H9 (cell line): ENCODE results near the gene CYP27C1. TPM values are rescaled to one million over a fixed set of nuclear protein-coding genes. Genes with fewer than 3 reads are reported as not detected.

ENCODE experiments used
- DNase-seq: peaks from one replicate; pipeline ENCODE4 v3.0.0-alpha.2; 2017
- H2AFZ ChIP-seq: one replicate; pipeline ENCODE4 v1.6.1; 2013; ENCODE audit warnings: mild to moderate bottlenecking, low read length, control low read depth, moderate library complexity
- H2AK5ac ChIP-seq: 2 replicates; pipeline ENCODE4 v1.6.1; 2013; ENCODE audit warnings: low read length, control low read depth, mixed read lengths; ENCODE audit not compliant: insufficient read length
- H2BK120ac ChIP-seq: one replicate; pipeline ENCODE4 v1.6.1; 2013; ENCODE audit warnings: low read depth, mild to moderate bottlenecking, low read length, control low read depth, inconsistent platforms; ENCODE audit not compliant: poor library complexity, severe bottlenecking
- H2BK12ac ChIP-seq: 2 replicates; pipeline ENCODE4 v1.6.1; 2013; ENCODE audit warnings: low read length, control low read depth, mixed read lengths, low read depth; ENCODE audit not compliant: insufficient read length
- H2BK15ac ChIP-seq: 2 replicates; pipeline ENCODE4 v1.6.1; 2013; ENCODE audit warnings: low read depth, low read length, control low read depth
- H2BK20ac ChIP-seq: one replicate; pipeline ENCODE4 v1.6.1; 2013; ENCODE audit warnings: low read depth, mild to moderate bottlenecking, low read length, control low read depth, inconsistent platforms; ENCODE audit not compliant: poor library complexity, severe bottlenecking
- H2BK5ac ChIP-seq: 2 replicates; pipeline ENCODE4 v1.6.1; 2013; ENCODE audit warnings: low read length, control low read depth, mixed read lengths; ENCODE audit not compliant: insufficient read length
- H3K14ac ChIP-seq: 2 replicates; pipeline ENCODE4 v1.6.1; 2013; ENCODE audit warnings: low read length, control low read depth; ENCODE audit not compliant: insufficient read depth
- H3K18ac ChIP-seq: 2 replicates; pipeline ENCODE4 v1.6.1; 2013; ENCODE audit warnings: low read depth, mild to moderate bottlenecking, mixed read lengths, low read length, control low read depth; ENCODE audit not compliant: insufficient read length
- H3K23ac ChIP-seq: 2 replicates; pipeline ENCODE4 v1.6.1; 2013; ENCODE audit warnings: low read length, control low read depth, mixed read lengths, low read depth; ENCODE audit not compliant: insufficient read length
- H3K23me2 ChIP-seq: 2 replicates; pipeline ENCODE4 v1.6.1; 2013; ENCODE audit warnings: low read depth, mild to moderate bottlenecking, mixed read lengths, low read length, control low read depth; ENCODE audit not compliant: insufficient read length, poor library complexity, severe bottlenecking
- H3K27ac ChIP-seq: 2 replicates; pipeline ENCODE4 v1.5.1; 2013; ENCODE audit warnings: low read length, control low read depth, mixed read lengths, low read depth; ENCODE audit not compliant: insufficient read length
- H3K27me3 ChIP-seq: 2 replicates; pipeline ENCODE4 v1.6.1; 2013; ENCODE audit warnings: low read length, control low read depth, inconsistent platforms; ENCODE audit not compliant: insufficient read depth
- H3K4ac ChIP-seq: 2 replicates; pipeline ENCODE4 v1.6.1; 2013; ENCODE audit warnings: low read depth, mild to moderate bottlenecking, control low read depth, inconsistent platforms, low read length, moderate library complexity
- H3K4me1 ChIP-seq: 2 replicates; pipeline ENCODE4 v1.6.1; 2013; ENCODE audit warnings: low read length, control low read depth, inconsistent platforms; ENCODE audit not compliant: insufficient read depth
- H3K4me2 ChIP-seq: 2 replicates; pipeline ENCODE4 v1.6.1; 2013; ENCODE audit warnings: low read length, control low read depth, mixed read lengths; ENCODE audit not compliant: insufficient read length, insufficient read depth
- H3K56ac ChIP-seq: 2 replicates; pipeline ENCODE4 v1.6.1; 2013; ENCODE audit warnings: low read depth, mild to moderate bottlenecking, mixed read lengths, low read length, control low read depth; ENCODE audit not compliant: insufficient read length
- H3K79me1 ChIP-seq: 2 replicates; pipeline ENCODE4 v1.6.1; 2013; ENCODE audit warnings: low read depth, mild to moderate bottlenecking, moderate library complexity, low read length, control low read depth, inconsistent platforms; ENCODE audit not compliant: insufficient read depth, poor library complexity, severe bottlenecking
- H3K79me2 ChIP-seq: 2 replicates; pipeline ENCODE4 v1.6.1; 2013; ENCODE audit warnings: low read length, control low read depth, inconsistent platforms; ENCODE audit not compliant: insufficient read depth
- H3K9ac ChIP-seq: 2 replicates; pipeline ENCODE4 v1.6.1; 2013; ENCODE audit warnings: low read length, control low read depth, mixed read lengths; ENCODE audit not compliant: insufficient read length; ENCODE audit errors: extremely low read depth
- H3K9me3 ChIP-seq: one replicate; pipeline ENCODE4 v1.6.1; 2013; ENCODE audit warnings: low read depth, low read length, inconsistent platforms; ENCODE audit not compliant: control insufficient read depth
- H3T11ph ChIP-seq: one replicate; pipeline ENCODE4 v1.6.1; 2013; ENCODE audit warnings: mild to moderate bottlenecking, low read length, control low read depth, inconsistent platforms
- H4K20me1 ChIP-seq: one replicate; pipeline ENCODE4 v1.6.1; 2013; ENCODE audit not compliant: control insufficient read depth, insufficient read length, insufficient read depth
- H4K5ac ChIP-seq: 2 replicates; pipeline ENCODE4 v1.6.1; 2013; ENCODE audit warnings: low read depth, mild to moderate bottlenecking, mixed read lengths, low read length, control low read depth; ENCODE audit not compliant: insufficient read length
- H4K8ac ChIP-seq: replicated peaks from 2 replicates; pipeline ENCODE4 v1.6.1; 2013; ENCODE audit warnings: low read length, control low read depth, mixed read lengths, low read depth; ENCODE audit not compliant: insufficient read length
- H4K91ac ChIP-seq: 2 replicates; pipeline ENCODE4 v1.6.1; 2013; ENCODE audit warnings: low read depth, mild to moderate bottlenecking, moderate library complexity, mixed read lengths, low read length, control low read depth; ENCODE audit not compliant: insufficient read length
- H3K27ac Mint-ChIP-seq, 3 experiments: 2 replicates in 2 of 3; 3 replicates in 1 of 3; pipeline ENCODE4 v1.8.0; 2020 to 2021; ENCODE audit warnings: mixed read lengths in 3 of 3, mild to moderate bottlenecking in 1 of 3, moderate library complexity in 1 of 3
- H3K27me3 Mint-ChIP-seq: 2 replicates; pipeline ENCODE4 v1.8.0; 2021; ENCODE audit warnings: low read depth, mild to moderate bottlenecking, moderate library complexity, mixed read lengths
- H3K36me3 Mint-ChIP-seq, 3 experiments: 2 replicates in 2 of 3; 3 replicates in 1 of 3; pipeline ENCODE4 v1.8.0; 2020 to 2021; ENCODE audit warnings: low read depth in 3 of 3, mixed read lengths in 3 of 3; ENCODE audit not compliant: insufficient read depth in 1 of 3
- H3K4me1 Mint-ChIP-seq, 2 experiments: 2 replicates each; pipeline ENCODE4 v1.8.0; 2020; ENCODE audit warnings: mixed read lengths in 2 of 2
- H3K4me3 Mint-ChIP-seq, 2 experiments: 2 replicates in 1 of 2; 3 replicates in 1 of 2; pipeline ENCODE4 v1.8.0; 2020 to 2021; ENCODE audit warnings: mild to moderate bottlenecking in 2 of 2, mixed read lengths in 2 of 2, moderate library complexity in 1 of 2
- H3K9me3 Mint-ChIP-seq, 2 experiments: 2 replicates in 1 of 2; 3 replicates in 1 of 2; pipeline ENCODE4 v1.8.0; 2020; ENCODE audit warnings: mild to moderate bottlenecking in 2 of 2, mixed read lengths in 2 of 2, moderate library complexity in 1 of 2
- CTCF ChIP-seq: fragments of 200-600 bp; sonication (generic); conservative IDR thresholded peaks from 3 replicates; pipeline ENCODE4 v1.8.0; 2021; ENCODE audit warnings: antibody characterized with exemption, mild to moderate bottlenecking
- whole genome bisulfite sequencing: extraction: QIAGEN DNeasy Blood & Tissue Kit; methylation state at CpG from one replicate; pipeline ENCODE4 v1.1.7; 2013; ENCODE audit warnings: missing lambda C conversion rate, low lambda C conversion rate, mixed read lengths; ENCODE audit not compliant: insufficient read length; ENCODE audit errors: extremely low coverage; 5-methylcytosine and 5-hydroxymethylcytosine counted together
- total RNA-seq: library from RNA; stranded (reverse); gene quantifications from 2 replicates; pipeline ENCODE4 v1.2.1, GENCODE V29; 2021

The CYP27C1 gene
- total RNA-seq, 1 experiment from 2014 or later: 2.3 TPM

- no peak overlapping the region for H4K5ac ChIP-seq
- H2BK20ac ChIP-seq: no peak overlapping the region
- no peak overlapping the region for H3K4me3 Mint-ChIP-seq
- no peak overlapping the region for H2BK15ac ChIP-seq
- H3K56ac ChIP-seq: no peak overlapping the region
- no peaks in the 10 kb centered on the region for H3K9me3 ChIP-seq
- no peak overlapping the region for H2BK5ac ChIP-seq
- no peaks in the 10 kb centered on the region for H3K27me3 ChIP-seq
- no peak overlapping the region for H4K8ac ChIP-seq
- no peak overlapping the region for H3K4me2 ChIP-seq
- H2AFZ ChIP-seq: no peak overlapping the region
- H2BK120ac ChIP-seq: no peak overlapping the region
- no peaks in the 10 kb centered on the region for H3K79me1 ChIP-seq
- DNase-seq: no peak
- no peak overlapping the region for H2AK5ac ChIP-seq
- H3K4me1 ChIP-seq: no peaks in the 10 kb centered on the region
- no peaks in the 10 kb centered on the region for H3K23me2 ChIP-seq
- H3K36me3 Mint-ChIP-seq: no peaks in the 10 kb centered on the region
- no CpG with 5 or more reads among the region's 12 CpGs for WGBS
- no peak overlapping the region for H2BK12ac ChIP-seq
- H4K91ac ChIP-seq: no peak overlapping the region
- peaks cover 3% of the 10 kb centered on the region in 2 experiments; a peak in 3 of 5 replicates for H3K9me3 Mint-ChIP-seq
- no peak overlapping the region for H3K4ac ChIP-seq
- H3K27ac ChIP-seq: no peak overlapping the region
- no peak overlapping the region for H3K23ac ChIP-seq
- no peak overlapping the region for H3T11ph ChIP-seq
- TF ChIP-seq CTCF: no peak
- no peak overlapping the region for H3K27ac Mint-ChIP-seq
- H3K27me3 Mint-ChIP-seq: peaks cover 1% of the 10 kb centered on the region
- H3K14ac ChIP-seq: no peak overlapping the region
- no peak overlapping the region for H3K18ac ChIP-seq
- H3K79me2 ChIP-seq: no peaks in the 10 kb centered on the region
- H3K4me1 Mint-ChIP-seq: no peaks in the 10 kb centered on the region
- H4K20me1 ChIP-seq: no peaks in the 10 kb centered on the region
- no peak overlapping the region for H3K9ac ChIP-seq
Observed at GRCh38 chr2:127138281-127138680, 81.8 kb downstream of the CYP27C1 start.
